A673 (cell line): ENCODE data around the gene PCP2. TPM values are rescaled to one million over a fixed set of nuclear protein-coding genes. Genes with fewer than 3 reads are reported as not detected.

ENCODE experiments used
- BruUV-seq: library from RNA; stranded (reverse); fragments of 400-500 nt; replicated peaks from 2 replicates; lab custom pipeline; 2021; lab: Mats Ljungman, UMichigan
- CTCF ChIA-PET: fragments of 300-600 bp; sonication (Branson Sonifier 250); formaldehyde crosslinking; loops from one replicate; lab custom pipeline; 2022; ENCODE audit warnings: antibody characterized with exemption; lab: Charles Lee
- POLR2A ChIA-PET: fragments of 300-600 bp; sonication (Branson Sonifier 250); formaldehyde crosslinking; loops from one replicate; lab custom pipeline; 2022; ENCODE audit warnings: antibody characterized with exemption; ENCODE audit not compliant: low non-redundant PET; lab: Charles Lee
- DNase-seq: peaks from one replicate; pipeline ENCODE4 v3.0.0-alpha.2; 2015; ENCODE audit warnings: low spot score
- H3K27ac ChIP-seq: fragments of 200-600 bp; sonication (generic); 2 replicates; pipeline ENCODE4 v1.5.1; 2016; ENCODE audit warnings: mixed run types, low read depth, mild to moderate bottlenecking, mixed read lengths, antibody characterized with exemption, low read length; ENCODE audit not compliant: poor library complexity, severe bottlenecking
- H3K27me3 ChIP-seq: fragments of 200-600 bp; sonication (generic); replicated peaks from 2 replicates; pipeline ENCODE4 v1.6.1; 2017; ENCODE audit warnings: mixed run types, low read depth, mild to moderate bottlenecking, mixed read lengths, antibody characterized with exemption, low read length; ENCODE audit not compliant: insufficient read depth, poor library complexity
- H3K36me3 ChIP-seq: fragments of 200-600 bp; sonication (generic); 2 replicates; pipeline ENCODE4 v1.6.1; 2016; ENCODE audit warnings: mixed run types, mild to moderate bottlenecking, mixed read lengths, antibody characterized with exemption, low read length; ENCODE audit not compliant: insufficient read depth, poor library complexity, severe bottlenecking
- H3K4me1 ChIP-seq: fragments of 200-600 bp; sonication (generic); 2 replicates; pipeline ENCODE4 v1.6.1; 2017; ENCODE audit warnings: mixed run types, mild to moderate bottlenecking, mixed read lengths, antibody characterized with exemption, low read length; ENCODE audit not compliant: insufficient read depth, poor library complexity, severe bottlenecking
- H3K4me3 ChIP-seq: fragments of 200-600 bp; sonication (generic); 2 replicates; pipeline ENCODE4 v1.5.1; 2016; ENCODE audit warnings: low read depth, mixed run types, mild to moderate bottlenecking, mixed read lengths, low read length; ENCODE audit not compliant: poor library complexity, severe bottlenecking
- H3K9me3 ChIP-seq: fragments of 200-600 bp; sonication (generic); 2 replicates; pipeline ENCODE4 v1.6.1; 2016; ENCODE audit warnings: mixed run types, low read depth, mild to moderate bottlenecking, mixed read lengths, antibody characterized with exemption, low read length; ENCODE audit not compliant: poor library complexity, severe bottlenecking
- CTCF ChIP-seq: fragments of 300-800, 200-600 bp; sonication (generic); conservative IDR thresholded peaks from 2 replicates; pipeline ENCODE4 v1.5.1; 2017; ENCODE audit warnings: low read depth, mild to moderate bottlenecking, antibody characterized with exemption, low read length, moderate library complexity, mixed read lengths
- EZH2 ChIP-seq: fragments of 200-600 bp; sonication (generic); IDR thresholded peaks from 2 replicates; pipeline ENCODE4 v1.6.1; 2017; ENCODE audit warnings: borderline replicate concordance, low read depth, mild to moderate bottlenecking, mixed read lengths, antibody characterized with exemption, low read length; ENCODE audit not compliant: poor library complexity, severe bottlenecking
- intact Hi-C: fragments of 100-400 bp; cut with micrococcal nuclease; formaldehyde crosslinking; loops from one replicate; pipeline ENCODE4 v1.10.0; 2022; ENCODE audit not compliant: unreplicated experiment
- total RNA-seq: library from RNA; stranded (reverse); gene quantifications from 2 replicates; pipeline ENCODE4 v1.2.3, GENCODE V29; 2021

PCP2 gene
- total RNA-seq, 1 experiment from 2014 or later: not detected

- DNase-seq: no peak
- POLR2A ChIA-PET: no interaction called here
- BruUV-seq: no TSS peak
- Histone ChIP-seq H3K27me3 (no peaks in the 10 kb centered on the region), H3K4me1 (no peaks in the 10 kb centered on the region), H3K36me3 (no peaks in the 10 kb centered on the region), H3K27ac (no peak overlapping the region), H3K4me3 (no peak overlapping the region), H3K9me3 (no peaks in the 10 kb centered on the region)
- TF ChIP-seq EZH2: no peak
- no peak for TF ChIP-seq CTCF
- CTCF ChIA-PET: interaction anchor here (0.6 kb wide), 1 partner anchor 78 kb away, joined by 3 read pairs; no protein-coding TSS in a partner anchor
- intact Hi-C loops: no loop called here
Measured at GRCh38 chr19:7643031-7643415, 9.5 kb upstream of the PCP2 start.

GRCh38 chr19:7642295-7643030 is 8.9 kb upstream of the PCP2 start:
- H3K9me3 ChIP-seq: no peaks in the 10 kb centered on the region
- intact Hi-C loops: no loop called here
- no peak for TF ChIP-seq EZH2
- TF ChIP-seq CTCF: no peak
- ChIA-PET POLR2A (no interaction called here), CTCF (interaction anchor here (0.5 to 0.8 kb wide), 3 partner anchors 15 to 77 kb away, joined by 3 to 4 read pairs (median 3); partner anchors contain the start of gene TRAPPC5)
- no peak overlapping the region for H3K27ac ChIP-seq
- no peaks in the 10 kb centered on the region for H3K36me3 ChIP-seq
- BruUV-seq: no TSS peak
- no peak for DNase-seq
- H3K4me3 ChIP-seq: no peak overlapping the region
- H3K4me1 ChIP-seq: no peaks in the 10 kb centered on the region
- no peaks in the 10 kb centered on the region for H3K27me3 ChIP-seq

- no peaks in the 10 kb centered on the region for H3K9me3 ChIP-seq
- intact Hi-C loops: no loop called here
- H3K4me1 ChIP-seq: peaks cover 3% of the 10 kb centered on the region
- no peak overlapping the region for H3K27ac ChIP-seq
- H3K4me3 ChIP-seq: no peak overlapping the region
- H3K27me3 ChIP-seq: no peaks in the 10 kb centered on the region
- DNase-seq: no peak
- BruUV-seq: no TSS peak
- no peaks in the 10 kb centered on the region for H3K36me3 ChIP-seq
- CTCF ChIA-PET: interaction anchor here (0.8 kb wide), 1 partner anchor 39 kb away, joined by 3 read pairs; the partner anchor contains the start of gene TRAPPC5
- TF ChIP-seq CTCF (0 out of 2 replicates have a peak, but pooled peaks have one; percentile 22), EZH2 (no peak)
- POLR2A ChIA-PET: no interaction called here
Measured at GRCh38 chr19:7641290-7642276, 8.1 kb upstream of the PCP2 start.
